ENCODE data around the gene NCKAP5.

Gene NCKAP5

DNA sequence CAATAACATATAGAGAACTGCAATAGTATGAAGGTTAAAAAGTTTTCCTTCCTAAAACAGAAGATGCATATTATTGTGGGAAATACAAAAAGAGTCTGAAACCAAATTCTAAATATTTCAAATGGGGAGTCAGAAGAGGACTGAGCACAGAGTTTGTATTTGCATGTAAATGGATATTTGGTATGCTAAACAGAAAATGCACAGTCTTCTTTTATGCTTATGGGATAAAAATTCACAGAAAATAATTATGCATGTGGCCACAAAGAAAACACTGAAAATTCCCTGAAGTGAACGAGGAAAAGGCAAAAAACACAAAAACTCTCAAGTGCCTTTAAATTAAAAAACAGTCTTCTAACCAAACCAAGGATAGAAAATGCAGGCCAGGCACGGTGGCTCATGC lies 142.7 kb downstream of the NCKAP5 start:
- TF ChIP-seq, protein P1, sequence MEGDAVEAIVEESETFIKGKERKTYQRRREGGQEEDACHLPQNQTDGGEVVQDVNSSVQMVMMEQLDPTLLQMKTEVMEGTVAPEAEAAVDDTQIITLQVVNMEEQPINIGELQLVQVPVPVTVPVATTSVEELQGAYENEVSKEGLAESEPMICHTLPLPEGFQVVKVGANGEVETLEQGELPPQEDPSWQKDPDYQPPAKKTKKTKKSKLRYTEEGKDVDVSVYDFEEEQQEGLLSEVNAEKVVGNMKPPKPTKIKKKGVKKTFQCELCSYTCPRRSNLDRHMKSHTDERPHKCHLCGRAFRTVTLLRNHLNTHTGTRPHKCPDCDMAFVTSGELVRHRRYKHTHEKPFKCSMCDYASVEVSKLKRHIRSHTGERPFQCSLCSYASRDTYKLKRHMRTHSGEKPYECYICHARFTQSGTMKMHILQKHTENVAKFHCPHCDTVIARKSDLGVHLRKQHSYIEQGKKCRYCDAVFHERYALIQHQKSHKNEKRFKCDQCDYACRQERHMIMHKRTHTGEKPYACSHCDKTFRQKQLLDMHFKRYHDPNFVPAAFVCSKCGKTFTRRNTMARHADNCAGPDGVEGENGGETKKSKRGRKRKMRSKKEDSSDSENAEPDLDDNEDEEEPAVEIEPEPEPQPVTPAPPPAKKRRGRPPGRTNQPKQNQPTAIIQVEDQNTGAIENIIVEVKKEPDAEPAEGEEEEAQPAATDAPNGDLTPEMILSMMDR (IDR thresholded peaks at IDR 0.05; ENCODE audit: insufficient read depth, low read length) = no peak
- TF ChIP-seq, protein P2, sequence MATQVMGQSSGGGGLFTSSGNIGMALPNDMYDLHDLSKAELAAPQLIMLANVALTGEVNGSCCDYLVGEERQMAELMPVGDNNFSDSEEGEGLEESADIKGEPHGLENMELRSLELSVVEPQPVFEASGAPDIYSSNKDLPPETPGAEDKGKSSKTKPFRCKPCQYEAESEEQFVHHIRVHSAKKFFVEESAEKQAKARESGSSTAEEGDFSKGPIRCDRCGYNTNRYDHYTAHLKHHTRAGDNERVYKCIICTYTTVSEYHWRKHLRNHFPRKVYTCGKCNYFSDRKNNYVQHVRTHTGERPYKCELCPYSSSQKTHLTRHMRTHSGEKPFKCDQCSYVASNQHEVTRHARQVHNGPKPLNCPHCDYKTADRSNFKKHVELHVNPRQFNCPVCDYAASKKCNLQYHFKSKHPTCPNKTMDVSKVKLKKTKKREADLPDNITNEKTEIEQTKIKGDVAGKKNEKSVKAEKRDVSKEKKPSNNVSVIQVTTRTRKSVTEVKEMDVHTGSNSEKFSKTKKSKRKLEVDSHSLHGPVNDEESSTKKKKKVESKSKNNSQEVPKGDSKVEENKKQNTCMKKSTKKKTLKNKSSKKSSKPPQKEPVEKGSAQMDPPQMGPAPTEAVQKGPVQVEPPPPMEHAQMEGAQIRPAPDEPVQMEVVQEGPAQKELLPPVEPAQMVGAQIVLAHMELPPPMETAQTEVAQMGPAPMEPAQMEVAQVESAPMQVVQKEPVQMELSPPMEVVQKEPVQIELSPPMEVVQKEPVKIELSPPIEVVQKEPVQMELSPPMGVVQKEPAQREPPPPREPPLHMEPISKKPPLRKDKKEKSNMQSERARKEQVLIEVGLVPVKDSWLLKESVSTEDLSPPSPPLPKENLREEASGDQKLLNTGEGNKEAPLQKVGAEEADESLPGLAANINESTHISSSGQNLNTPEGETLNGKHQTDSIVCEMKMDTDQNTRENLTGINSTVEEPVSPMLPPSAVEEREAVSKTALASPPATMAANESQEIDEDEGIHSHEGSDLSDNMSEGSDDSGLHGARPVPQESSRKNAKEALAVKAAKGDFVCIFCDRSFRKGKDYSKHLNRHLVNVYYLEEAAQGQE (IDR thresholded peaks at IDR 0.05; ENCODE audit: insufficient replicate concordance, low read depth) = no peak
- TF ChIP-seq SPI1 (IDR thresholded peaks at IDR 0.05; ENCODE audit: borderline replicate concordance, low read depth) (no peak), POLR2AphosphoS5 (IDR thresholded peaks at IDR 0.05; ENCODE audit: low read depth) (no peak), GABPA (IDR thresholded peaks at IDR 0.05; ENCODE audit: low read depth) (no peak)
- Histone ChIP-seq H3K4me3 (replicated peaks; ENCODE audit: insufficient read depth, low read length) (no peak overlapping the region), H3K27me3 (ENCODE audit: insufficient read depth, poor library complexity, severe bottlenecking) (no peaks in the 10 kb centered on the region), H3K27ac (replicated peaks) (no peak overlapping the region)
- DNase-seq (ENCODE audit: low read depth in 1 of 2, low spot score in 1 of 2) = no peak

DNA sequence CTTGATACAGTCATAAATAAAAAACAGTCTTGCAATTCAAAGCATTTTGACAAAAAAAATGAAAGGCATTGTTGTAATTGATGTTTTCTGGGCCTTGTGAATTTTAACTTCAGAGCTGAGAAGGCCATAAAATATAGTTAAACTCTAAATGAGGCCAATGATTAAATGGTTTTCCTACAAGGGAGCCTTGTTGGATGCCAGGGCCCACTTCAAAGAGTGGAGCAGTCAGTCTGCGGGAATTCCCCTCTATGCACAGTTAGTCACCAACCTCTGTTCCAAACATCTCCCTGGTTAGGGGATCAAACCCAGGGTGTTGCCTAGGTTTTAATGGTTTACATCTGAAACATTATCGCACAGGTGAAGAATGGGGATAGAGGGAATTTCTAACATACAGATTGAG lies 143.4 kb downstream of the NCKAP5 start:
- H3K4me3 ChIP-seq (replicated peaks; ENCODE audit: insufficient read depth, low read length) = no peak overlapping the region
- H3K27ac ChIP-seq (replicated peaks) = no peak overlapping the region
- TF ChIP-seq, protein P1 (IDR thresholded peaks at IDR 0.05; ENCODE audit: insufficient read depth, low read length) = no peak
- TF ChIP-seq, protein P2 (IDR thresholded peaks at IDR 0.05; ENCODE audit: insufficient replicate concordance, low read depth) = no peak
- TF ChIP-seq GABPA (IDR thresholded peaks at IDR 0.05; ENCODE audit: low read depth) = no peak
- no peak for TF ChIP-seq POLR2AphosphoS5 (IDR thresholded peaks at IDR 0.05; ENCODE audit: low read depth)
- TF ChIP-seq SPI1 (IDR thresholded peaks at IDR 0.05; ENCODE audit: borderline replicate concordance, low read depth) = no peak
- no peak for DNase-seq (ENCODE audit: low read depth in 1 of 2, low spot score in 1 of 2)
- H3K27me3 ChIP-seq (ENCODE audit: insufficient read depth, poor library complexity, severe bottlenecking) = no peaks in the 10 kb centered on the region

DNA sequence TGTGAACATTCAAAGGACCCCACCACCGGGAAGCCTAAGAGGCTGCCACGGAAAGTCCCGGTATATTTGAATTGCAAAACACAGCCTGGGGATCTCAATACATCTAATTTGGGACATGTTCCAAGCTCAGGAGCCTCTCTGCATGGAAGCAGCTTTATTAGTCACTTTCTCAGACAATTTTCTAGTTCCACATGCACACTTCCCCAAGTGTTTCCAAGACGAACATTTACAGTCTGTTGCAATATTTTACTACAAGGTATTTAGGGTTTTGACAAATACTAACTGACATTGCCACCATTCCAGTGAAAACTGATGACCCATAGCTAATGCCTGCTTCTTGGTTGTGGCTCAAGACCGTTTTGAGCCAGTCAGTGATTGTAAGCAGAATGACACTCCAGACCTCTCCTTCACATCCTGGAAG lies 145.3 kb downstream of the NCKAP5 start:
- TF ChIP-seq, protein P1 (IDR thresholded peaks at IDR 0.05; ENCODE audit: insufficient read depth, low read length) = no peak
- TF ChIP-seq SPI1 (IDR thresholded peaks at IDR 0.05; ENCODE audit: borderline replicate concordance, low read depth) = no peak
- Histone ChIP-seq H3K4me3 (replicated peaks; ENCODE audit: insufficient read depth, low read length) (no peak overlapping the region), H3K27me3 (ENCODE audit: insufficient read depth, poor library complexity, severe bottlenecking) (no peaks in the 10 kb centered on the region), H3K27ac (replicated peaks) (no peak overlapping the region)
- no peak for DNase-seq (ENCODE audit: low read depth in 1 of 2, low spot score in 1 of 2)

Measured in HL-60 (cell line).